GDM1 (cell line): Measurements from ENCODE around the gene ANTXR1.

Experiments
- DNase-seq: peaks from one replicate; lab custom pipeline; 2025; lab: John Stamatoyannopoulos, UW

ANTXR1 gene

GRCh38 chr2:69007169-69007568 is 5.8 kb upstream of the ANTXR1 start:
- DNase-seq = no peak

GRCh38 chr2:69007603-69008002 is 5.4 kb upstream of the ANTXR1 start:
- no peak for DNase-seq

DNA sequence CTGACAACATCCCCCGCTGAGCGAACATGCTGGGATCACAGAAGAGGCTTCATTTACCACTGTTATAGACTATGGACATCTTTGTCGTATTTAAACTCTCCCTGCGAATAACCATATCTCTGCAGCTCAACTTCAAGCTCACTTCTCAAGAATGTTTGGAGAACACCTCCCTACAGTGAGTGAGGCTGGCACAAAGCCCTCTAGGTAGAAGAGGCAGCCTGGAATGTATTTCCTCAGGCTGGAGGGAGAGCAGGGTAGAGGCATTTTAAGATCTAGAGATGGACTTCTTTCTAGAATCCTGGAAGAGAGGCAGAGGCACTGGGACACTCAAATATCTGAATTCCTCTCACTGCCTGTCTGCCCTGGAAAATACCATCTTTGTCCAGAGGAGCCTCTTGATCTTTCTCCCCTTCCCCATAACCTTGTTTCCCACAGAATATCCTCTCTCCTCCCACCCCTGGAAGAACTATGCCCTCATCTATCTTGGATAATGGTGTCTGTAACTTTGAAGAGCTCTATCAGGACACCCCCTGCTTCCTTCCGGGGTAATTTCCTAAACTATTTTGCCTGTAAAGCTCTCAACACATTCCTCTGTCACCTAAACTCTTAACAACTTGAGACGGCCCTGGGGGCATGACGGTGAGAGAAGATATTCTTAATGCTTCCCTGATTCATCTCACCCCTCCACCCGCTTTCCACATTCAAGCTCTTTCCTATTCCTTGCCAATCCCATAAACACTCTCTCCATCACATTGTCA is 2.4 kb upstream of the ANTXR1 start:
- no peak for DNase-seq

DNA sequence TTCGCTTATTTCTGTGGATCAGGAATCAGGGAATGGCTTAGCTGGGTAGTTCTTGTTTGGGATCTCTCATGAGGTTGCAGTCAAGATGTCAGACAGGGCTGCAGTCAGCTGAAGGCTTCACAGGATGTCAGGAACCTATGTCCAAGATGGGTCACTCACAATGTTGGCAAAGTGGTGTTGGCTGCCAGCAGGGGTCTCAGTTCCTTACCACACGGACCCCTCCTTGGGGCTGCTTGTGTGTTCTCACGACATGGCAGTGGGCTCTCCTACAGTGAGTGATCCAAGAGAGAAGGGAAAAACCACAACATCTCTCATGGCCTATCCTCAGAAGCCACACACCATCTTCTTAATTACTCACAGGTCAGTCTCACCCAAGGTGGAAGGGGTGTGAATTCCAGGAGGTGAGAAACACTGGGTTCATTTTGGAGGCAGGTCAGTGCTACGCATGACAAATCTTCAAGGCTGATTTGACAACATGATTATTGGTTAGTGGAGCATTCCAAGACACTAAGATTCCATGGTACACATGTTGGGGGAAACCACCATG is 1.3 kb upstream of the ANTXR1 start:
- no peak for DNase-seq

DNA sequence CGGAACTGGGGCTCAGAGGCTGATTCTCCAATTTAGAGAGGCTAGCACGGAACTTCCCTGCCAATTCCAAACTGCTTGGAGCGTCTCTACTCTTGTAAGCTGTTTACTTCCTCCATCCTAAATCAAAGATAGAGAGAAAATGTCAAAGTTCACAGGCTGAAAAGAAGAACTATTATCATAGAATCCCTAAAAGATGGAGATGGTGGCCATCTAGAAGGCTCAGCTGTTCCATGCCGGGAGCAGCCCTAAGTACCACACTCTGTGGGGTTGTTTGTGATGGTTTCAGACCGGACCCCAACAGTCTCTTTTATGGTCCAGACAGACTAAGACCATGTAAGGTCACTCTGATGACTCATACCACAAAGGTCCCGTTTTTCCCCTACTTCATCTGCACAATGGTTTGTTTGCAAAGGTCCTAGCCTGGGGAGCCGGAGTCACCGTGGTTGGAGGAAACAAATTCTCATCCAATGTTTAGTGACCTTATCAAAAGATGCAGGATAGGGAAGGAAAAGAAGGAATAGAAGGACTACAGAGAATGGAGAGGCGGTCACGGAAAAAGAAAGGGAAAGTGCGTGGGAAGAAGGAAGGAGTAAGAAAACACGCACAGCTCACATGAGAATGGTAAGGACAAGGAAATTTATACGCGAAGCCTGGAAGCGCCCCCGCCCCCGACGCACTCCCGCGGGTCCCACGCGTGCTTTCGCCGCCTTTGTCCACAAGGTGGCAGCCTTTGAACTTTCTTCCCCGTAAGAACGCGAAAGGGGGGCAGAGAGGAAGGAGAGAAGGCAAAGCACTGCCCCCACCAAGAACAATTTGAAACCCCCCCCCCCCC is 453 bp upstream of the ANTXR1 start:
- peak; percentile 21 for DNase-seq

DNA sequence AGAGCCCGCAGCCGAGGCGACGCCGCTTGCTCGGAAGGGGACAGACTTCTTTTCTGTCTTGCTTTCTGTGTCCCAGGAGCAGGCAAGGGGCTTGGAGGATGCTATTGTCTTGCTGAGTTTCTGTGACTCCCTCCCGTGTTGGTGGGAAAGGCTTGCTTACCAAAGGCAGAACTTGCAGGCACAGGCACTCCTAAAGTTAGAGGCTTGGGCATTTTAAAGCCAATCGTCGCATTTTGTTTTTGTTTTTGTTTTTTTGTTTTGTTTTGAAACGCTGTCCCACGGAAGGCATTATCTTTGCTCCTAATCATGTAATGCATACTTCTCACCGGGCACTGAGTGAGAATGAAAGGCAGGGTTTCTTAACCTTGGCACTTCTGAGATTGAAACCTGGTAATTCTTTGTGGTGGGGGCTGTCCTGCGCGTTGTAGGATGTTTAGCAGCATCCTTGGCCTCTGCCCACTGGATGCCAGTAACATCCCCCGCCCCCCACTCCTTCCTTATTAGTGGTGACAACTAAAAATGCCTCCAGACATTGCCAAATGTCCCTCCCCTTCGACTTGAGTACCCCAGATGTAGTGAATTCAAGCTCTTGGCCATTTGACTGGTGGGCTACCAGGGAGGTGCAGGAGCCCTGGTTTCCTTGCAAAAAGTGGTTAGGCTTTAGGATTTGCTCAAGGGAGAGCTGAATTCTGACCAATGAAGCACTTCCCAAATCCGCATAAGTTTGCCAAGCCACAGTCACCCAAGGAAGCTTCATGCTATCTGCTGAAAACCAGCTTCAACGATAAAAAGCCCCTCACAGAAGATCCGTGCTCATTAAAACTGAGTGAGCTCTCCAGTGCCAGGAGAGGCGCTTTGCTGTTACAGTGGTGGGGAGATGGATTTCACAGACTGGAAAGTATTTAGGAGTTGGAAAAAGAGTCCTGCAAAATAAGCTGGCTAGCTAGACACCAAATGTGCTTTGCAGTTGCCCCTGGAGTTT is 1.2 kb downstream of the ANTXR1 start:
- no peak for DNase-seq

DNA sequence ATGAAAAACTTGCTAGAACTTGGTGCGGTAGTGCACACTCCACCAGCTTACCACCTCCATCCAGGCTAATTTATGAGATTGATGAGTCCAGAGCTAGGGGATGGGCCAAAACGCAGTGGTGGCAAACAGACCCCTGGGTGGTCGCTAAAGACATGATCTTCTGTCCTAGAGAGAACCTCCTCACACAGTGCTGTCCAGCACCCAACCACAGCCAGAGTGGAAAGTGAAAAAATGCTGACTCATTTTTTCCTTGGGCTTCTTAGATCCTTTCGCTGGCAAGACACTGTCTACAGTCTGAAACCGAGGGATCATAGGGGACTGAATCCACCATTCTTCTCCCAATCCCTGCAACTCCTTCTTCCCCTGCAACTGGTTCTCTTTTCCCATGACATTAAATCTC is 4.1 kb downstream of the ANTXR1 start:
- no peak for DNase-seq

GRCh38 chr2:69017835-69018234 is 4.9 kb downstream of the ANTXR1 start:
- DNase-seq = no peak

- DNase-seq = no peak
Measured at GRCh38 chr2:69018678-69019095, 5.7 kb downstream of the ANTXR1 start.

DNA sequence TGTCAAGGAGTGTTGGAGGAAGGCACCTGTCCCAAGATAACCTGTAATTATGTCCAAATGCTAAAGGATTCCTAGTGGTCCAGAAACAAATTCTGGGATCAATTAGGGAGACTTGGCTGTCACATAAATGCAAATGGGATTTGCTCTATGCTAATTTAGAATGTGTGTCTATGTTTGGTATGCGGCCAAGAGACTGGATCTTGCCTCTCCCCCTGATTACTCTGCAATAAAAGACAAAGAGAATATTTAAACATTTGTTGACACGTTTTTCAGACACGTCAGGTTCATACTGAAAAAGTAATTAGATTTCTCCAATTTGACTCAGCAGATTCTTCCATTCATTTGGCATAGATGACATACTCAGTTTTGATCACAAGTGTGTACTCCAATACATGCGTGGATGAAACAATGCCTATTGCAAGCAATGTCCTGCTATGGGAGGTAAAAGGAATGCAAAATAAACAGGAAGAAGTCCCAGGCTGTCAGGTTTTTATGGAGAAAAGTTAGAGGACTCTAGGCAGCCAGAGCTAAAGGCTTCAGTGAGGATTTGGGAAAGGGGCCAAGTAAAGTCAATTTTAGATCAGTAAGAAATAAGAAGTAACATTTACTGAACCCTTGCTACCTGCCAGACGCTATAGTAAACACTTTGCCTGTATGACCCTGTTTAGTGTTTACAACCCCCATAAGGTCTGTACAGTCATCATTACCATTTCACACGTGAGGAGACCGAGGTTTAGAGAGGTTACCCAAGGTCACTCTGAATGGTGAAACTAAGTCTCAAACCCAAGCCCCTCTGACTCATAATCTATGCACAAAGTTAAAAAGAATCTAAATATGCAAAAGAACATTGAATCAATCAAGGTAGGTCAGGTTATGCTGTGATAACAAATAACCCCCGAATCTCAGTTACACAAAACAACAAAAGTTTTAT is 7.8 kb downstream of the ANTXR1 start:
- no peak for DNase-seq

DNA sequence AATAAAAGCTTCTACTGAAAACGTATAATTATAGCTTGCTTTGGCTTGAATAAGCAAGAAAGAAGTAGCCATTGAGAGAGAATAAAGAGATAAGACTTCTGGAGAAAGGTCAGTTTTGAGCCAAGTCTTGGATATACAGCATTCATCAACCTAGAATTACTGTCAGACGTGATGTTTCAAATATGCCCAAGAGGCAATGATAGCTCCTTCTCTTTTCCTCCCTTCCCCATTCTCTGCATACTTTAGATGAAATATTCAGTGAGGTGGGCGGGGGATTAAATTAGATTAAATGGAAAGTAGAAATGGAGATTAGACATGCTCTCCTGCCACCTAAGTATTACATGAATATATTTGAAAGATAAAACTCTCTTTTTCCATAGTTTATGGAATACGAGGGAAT is 8.7 kb downstream of the ANTXR1 start:
- no peak for DNase-seq

DNA sequence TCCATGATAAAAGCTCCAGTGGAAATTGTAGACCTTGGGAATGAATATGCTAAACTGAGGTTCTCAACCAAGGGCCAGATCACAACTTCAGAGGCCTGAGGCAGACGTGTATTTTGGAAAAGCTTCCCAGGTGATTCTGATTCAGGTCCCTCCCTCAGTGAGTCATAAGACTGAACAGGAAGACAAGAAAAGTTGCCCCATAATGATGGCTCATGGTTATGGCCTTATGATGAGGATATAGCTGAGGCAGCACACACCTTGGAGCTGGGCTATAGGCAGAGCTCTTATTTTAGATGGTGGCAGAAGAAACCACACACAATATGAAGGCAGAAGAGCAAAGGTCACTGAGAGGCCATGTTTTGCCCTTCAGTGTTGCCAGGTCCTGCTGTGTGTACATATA is 9.6 kb downstream of the ANTXR1 start:
- DNase-seq = no peak

- no peak for DNase-seq
Measured at GRCh38 chr2:69023236-69023635, 10.3 kb downstream of the ANTXR1 start.

GRCh38 chr2:69026026-69026425 is 13.0 kb downstream of the ANTXR1 start:
- peak; percentile 45 for DNase-seq

DNA sequence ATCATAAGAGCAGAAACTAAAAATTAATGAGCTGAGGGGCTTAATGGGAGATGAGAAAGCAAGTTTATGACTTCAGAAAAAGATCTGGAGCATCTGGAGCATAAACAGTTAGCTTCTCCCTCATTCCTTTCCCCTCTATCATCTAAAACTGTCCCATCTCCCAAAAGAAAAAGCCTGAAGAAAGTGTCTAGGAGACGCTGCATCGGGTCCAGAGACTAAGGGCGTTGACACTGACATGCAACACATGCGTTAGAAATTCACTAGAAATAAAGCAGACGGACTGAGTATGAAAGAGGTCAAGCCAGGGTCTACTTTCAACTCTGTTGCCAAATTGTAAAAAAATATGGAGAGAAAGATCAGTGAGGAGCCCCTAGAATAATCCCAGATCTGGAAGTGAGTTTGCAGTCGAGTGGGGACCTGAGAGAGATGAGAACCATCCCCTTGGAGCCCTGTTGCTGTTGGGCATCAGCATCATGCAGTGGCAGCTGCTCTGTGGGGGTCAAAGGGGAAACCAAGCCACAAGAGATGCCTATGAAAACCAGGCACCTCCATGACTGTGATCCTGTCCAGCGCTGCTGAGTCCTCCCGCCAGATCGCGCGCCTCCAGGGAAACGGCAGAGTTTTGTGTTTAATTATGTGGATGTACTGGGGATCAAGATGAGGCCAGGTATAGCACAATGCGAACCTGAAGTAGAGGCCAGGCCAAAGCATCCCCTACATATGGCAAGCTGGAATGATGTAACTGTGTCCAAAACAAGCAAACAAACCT is 13.9 kb downstream of the ANTXR1 start:
- DNase-seq = no peak

DNA sequence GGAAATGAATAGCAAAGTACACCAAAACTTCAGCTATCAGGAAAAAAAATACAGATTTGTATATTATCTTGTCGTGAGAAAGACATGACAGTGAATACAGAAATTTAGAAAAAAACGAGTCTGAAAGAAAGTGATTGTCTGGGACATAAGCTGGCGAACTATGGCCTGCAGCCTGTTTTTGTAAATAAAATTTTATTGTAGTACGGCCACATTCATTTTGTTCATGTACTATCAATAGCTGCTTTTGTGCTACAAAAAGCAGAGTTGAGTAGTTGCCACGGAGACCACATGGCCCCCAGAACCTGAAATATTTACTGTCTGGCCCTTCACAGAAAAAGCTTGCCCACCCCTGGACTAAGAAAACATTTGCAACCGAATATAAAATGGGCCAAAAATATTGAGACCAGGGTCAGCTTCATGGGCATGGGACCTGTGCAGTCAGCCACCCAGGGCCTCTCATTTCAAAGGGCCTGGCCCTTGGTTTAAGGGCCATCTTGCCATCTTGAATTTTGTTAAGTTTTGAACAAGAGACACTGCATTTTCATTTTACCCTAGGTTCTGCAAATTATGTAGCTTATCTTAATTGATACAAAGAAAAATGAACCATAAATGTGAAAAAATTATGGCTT is 17.9 kb downstream of the ANTXR1 start:
- DNase-seq = no peak

DNA sequence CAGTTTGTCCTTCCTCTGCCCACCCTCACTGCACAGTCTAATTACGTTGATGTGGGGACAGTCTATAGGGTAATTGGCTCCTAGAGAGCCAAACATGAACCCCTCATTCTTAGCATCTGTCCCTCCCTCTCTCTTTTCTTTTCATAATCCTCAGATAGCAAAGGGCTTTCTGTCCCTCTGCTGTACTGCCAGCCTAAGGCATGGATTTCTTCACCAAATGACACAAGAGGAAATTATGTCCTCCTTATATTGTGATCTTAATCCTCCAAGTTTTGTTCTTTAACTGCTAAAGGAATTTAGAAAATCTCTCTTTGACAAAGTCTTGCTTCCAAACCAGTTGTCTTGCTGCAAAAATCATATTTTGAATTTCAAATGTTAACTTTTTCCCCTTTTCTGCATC is 18.5 kb downstream of the ANTXR1 start:
- DNase-seq = no peak

DNA sequence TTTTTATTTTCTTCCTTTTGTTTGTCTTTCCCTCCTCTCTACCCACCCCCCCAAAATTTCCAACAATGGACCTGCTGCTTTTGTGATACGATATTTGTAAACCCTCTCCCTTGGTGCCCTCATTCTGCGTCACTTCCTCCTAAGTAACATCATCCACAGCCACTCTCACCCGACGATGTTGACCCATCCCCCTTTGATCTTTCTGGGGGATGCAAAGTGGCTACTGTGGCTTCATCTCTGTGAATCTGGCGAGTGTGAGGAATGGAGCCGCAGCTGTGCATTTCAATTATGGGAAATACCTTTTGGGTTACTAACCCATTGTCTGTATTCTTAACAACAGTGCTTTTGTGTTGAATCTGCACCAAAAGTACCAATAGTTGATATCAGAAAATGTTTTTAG is 19.4 kb downstream of the ANTXR1 start:
- DNase-seq = no peak

DNA sequence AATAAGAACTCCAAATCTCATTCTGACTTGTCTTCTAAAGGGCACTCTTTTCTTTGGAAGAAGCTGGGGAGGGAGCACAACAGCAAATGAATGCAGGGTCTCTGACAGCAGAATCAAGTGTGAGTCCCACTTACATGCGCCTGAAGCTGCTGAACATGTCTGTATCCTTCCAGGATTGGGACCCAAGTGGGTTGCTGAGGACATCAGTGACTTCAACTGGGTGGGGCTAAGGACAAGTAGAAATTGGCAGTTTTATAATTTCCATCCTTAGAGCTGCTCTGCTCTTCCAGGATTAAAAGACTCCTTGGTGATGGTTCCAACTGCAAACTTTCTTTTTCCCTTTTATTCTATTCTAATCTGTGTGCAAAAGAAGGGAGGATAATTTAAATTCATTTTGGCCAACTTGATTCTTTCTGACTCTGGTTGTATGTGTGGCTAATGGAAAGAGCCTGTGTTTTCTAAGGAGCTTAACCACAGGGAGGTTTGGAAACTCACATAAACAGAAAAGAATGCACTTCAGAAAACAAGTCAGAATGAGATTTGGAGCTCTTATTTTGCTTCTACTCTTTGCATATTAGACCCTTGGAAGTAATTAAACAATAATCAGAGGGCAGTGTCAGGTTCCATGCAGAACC is 20.6 kb downstream of the ANTXR1 start:
- DNase-seq = no peak
